GM04503 (cell line): Measurements from ENCODE around the gene SAMD1.

Experiments used
- DNase-seq: peaks from one replicate; pipeline ENCODE4 v3.0.0-alpha.2; 2012; ENCODE audit warnings: low read depth

The SAMD1 gene

DNA sequence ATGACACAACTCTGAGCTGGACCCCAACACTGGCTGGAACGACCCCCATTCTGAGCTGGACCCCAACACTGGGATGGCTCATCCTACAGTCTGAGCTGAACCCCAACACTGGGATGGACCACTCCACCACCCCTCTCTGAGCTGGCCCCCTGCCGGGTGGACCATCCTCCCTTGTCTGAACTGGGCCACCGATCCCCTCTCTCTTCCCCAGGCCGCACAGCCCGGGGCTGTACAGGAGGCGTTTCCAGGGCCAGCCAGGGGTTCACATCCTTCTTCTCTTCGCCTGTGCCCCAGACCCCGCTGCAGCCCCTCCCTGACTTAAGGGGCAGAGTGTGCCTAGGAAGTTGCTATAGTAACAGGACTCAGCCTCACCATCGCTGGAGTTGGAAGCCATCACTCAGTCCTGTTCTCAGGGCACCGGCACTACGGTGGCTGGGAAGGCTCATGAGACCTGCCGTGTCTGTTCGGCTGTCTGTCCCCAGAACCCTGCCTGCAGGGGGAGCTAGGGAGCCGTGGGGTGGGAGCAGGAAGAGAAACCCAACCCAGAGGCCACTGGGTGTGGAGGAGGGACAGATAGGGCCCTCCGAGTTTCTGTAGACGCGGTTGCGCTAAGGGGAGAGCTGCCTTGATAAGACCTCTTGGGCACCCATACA, 23.3 kb upstream of the SAMD1 start:
- no peak for DNase-seq

DNA sequence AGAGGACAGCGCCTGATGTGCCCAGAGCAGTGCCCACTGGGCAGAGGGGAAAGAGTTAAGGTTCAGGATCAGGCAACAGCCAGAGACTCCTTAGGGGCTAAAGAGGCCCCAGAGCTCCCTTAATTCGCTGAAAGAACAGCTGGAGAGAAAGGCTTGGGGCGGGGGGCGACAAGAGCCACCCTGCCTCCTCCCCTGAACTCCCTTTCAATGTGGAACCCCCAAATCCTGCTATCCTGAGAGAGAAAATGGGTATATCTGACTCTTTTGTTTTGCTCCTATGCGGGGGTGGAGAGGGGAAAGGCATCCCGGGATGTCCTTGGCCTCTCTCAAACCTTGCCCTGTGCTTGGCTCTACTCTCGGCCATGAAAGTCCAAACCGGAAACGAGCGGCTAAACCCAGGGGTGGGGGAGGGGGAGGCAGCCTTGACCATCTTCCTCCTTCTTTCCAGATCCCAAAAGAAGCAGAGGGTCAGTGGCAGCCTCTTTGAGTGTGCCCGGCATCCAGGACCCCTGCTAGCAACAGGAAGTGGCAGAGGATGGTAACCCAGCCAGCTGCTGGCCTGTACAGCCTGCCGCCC, 22.3 kb upstream of the SAMD1 start:
- DNase-seq: no peak

DNA sequence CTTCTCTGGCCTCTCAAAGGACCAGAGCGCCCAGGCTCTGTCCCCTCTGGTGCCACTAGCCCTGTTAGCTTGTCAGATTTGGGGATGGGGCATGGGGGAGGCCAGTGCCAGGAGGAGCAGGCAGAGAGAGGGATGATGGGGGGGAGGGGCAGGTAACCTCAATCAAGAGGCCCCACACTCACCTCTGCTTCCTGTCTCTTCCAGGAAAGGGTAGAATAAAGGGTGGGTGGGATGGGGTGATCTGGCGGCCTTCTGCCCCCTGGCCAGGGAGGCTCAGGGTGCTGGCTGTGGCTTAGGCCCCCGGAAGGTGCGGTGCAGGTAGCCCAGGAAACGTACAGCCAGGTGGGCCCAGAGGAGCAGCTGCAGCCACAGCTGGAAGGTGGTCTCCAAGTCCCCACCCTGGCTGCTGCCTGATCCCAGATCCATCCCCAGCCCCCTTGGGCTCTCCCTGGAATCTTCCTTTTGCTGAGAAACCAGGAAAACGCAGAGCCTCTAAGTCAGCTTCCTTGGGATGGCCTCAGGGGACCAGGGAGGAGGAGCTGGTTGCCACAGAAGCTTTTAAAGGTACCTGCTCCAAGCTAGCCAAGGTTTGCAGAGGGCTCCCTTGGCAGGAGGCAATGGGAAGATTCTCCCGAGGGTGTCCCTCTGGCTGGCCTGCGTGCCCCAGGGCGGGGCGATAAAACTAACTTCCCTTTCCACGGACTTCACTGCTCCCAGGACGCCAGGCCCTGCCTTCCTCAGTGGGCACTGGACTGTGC, 21.7 kb upstream of the SAMD1 start:
- DNase-seq: no peak

GRCh38 chr19:14111486-14111885, 20.9 kb upstream of the SAMD1 start:
- no peak for DNase-seq

GRCh38 chr19:14110650-14111049, 20.1 kb upstream of the SAMD1 start:
- no peak for DNase-seq

GRCh38 chr19:14107581-14108461, 17.3 kb upstream of the SAMD1 start:
- DNase-seq: no peak

DNA sequence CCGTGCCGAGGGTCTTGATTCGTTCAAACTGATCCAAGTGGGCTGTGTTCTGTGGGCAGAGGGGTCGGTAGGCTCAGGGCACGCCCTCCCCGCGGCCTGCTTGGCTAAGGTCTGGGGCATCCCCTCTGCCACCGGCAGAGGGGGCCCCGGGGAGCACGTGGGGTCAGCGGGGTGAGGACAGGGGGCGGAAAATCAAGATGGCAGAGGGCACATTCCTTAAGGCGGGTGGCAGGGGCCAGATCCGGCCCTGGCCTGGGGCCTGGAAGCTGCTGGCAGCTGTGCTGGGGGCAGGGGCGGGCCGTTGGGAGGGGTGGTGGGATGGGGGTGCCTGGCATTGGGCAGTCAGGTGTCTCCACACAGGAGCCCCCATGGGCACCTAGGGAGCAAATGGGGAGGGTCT, 16.3 kb upstream of the SAMD1 start:
- DNase-seq: no peak

GRCh38 chr19:14105680-14106079, 15.1 kb upstream of the SAMD1 start:
- no peak for DNase-seq

DNA sequence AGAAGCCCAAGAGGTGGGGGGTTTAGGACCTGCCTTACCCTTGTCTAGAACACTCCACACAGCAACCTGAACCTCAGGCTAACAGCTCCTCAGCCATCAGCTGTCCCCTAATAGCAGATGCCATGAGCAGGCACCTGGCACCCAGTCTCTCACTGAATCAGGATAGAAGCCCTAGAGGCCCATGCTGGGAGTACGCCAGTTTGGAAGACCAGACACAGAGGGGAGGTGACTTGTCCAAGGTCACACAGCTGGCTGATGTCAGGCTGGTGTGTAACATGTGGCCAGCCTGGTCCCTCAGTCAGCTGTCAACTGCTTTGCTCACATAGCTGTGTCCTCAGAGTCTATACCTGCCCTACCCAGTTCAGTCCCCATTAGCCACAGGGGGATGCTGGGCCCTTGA, 12.8 kb upstream of the SAMD1 start:
- no peak for DNase-seq

DNA sequence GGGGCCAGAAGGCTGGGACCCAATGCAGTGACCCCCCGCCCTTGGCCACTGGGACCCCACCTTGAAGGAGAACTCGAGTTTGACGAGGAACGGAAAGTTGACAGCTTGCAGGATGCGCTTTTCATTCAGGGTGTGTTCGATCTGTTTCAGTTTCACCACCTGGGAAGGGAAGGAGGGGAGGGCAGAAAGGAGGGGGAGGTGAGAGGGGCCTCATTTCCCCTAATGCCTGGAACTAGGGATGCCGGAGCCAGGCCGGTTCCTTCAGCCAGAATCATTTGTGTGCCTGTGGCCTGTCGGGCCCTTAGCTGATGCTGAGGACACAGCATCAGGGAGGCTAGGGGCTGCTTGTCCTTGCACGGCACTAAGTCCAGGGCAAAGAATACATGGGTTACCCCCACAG, 12.2 kb upstream of the SAMD1 start:
- DNase-seq: no peak

GRCh38 chr19:14102102-14102696, 11.6 kb upstream of the SAMD1 start:
- no peak for DNase-seq

DNA sequence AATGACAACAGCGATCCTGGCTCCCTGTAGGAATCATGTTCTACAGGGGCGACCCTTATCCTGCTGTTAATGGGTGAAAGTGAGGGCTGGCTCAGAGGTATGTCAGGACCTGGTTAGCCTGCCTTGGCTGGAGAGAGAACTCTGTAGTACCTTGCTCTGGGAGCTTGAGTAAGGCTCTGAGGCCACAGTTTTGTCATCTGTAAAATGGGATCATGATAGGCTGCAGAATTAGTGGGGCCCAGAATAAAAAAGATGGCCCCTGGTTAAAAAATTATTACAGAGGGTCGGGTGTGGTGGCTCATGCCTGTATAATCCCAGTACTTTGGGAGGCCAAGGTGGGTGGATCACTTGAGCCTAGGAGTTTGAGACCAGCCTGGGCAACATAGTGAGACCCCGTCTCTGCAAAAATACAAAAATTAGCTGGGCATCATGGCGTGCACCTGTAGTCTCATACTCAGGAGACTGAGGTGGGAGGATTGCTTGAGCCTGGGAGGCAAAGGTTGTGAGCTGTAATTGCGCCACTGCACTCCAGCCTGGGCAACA, 10.5 kb upstream of the SAMD1 start:
- no peak for DNase-seq

DNA sequence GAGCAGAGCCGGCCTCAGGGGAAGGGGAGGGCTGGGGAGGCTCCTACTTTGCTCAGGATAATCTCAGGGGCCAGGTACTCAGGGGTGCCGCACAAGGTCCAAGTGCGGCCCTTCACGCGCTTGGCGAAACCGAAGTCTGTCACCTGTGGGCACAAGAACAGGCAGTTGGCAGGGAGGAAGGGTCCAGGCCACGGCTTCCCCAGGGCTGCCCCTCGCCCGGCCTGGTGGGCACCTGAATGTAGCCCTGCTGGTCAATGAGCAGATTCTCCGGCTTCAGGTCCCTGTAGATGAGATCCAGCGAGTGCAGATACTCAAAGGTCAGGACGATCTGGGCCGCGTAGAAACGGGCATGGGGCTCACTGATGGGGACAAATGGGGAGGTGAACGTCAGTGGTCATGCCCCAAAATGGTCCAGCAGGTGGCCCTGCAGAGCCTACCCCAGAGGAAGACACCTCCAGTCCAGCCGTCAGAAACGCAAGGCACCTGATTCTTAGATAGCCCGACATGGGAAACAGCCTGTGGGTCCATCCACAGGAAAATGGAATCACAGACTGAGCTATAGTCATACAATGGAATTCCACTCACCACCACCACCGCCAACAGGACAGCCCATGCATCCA, 7.1 kb upstream of the SAMD1 start:
- no peak for DNase-seq

DNA sequence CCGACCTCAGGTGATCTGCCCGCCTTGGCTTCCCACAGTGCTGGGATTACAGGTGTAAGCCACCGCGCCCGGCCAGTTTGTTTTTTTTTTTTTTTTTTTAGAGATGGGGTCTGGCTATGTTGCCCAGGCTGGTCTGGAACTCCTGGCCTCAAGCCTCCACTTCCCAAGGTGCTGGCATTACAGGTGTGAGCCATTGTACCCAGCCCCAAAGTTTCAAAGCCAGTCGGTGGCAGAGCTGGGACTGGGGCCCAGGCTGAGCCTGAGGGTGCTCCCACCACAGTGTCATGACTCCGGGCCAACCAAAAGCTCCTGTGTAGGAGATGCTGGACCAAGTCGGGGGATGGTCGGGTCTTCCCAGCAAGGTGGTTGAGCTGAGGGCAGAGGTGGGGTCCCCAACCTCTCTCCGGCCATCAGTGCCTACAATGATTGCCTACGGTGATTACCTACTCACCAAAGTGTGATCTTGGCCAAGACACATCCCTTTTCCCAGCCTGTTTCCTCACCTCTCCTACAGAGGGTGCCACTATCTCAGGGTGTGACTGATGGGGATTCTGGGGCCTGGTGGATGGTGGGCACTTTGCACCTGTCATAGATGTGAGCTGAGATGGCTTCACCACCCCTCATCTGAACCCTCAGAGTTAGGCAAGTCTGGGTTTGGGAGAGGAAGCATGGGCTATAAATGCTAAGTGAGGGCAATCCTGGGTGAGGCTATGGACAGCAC, 5.9 kb upstream of the SAMD1 start:
- DNase-seq: no peak

GRCh38 chr19:14094854-14095253, 4.3 kb upstream of the SAMD1 start:
- DNase-seq: no peak

DNA sequence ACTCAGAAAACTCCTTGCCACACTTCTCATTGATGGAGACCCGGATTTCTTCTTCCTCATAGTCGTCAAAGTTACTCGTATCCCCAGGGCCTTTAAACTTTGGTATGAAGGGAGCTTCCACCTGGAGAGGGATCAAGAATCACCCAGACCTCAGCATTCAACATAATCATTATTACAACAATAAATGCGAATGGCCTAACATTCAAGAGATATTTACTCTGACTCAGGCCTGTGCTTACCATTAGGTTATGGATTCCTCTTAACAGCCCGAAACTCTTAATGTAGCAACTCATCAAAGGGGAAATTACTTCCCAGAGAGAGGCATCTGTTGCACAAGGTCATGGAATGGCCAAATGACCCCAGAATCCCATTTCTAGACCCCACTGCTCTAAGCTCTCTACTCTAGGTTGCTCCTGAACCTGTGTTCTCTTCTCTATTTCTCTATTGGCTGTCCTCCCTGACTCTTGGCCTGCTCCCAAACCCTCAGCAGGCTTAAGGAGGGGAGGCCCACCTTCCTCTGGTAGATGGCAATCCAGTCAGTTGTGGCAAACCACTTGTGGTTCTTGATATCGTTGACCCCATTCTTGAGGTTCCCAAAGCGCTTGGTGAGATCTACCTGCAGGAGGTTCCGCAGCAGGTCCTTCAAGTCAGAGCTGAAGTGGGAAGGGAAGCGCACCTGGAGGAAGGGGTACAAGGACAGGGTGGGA, 2.7 kb upstream of the SAMD1 start:
- DNase-seq: no peak

GRCh38 chr19:14091813-14092462, 1.4 kb upstream of the SAMD1 start:
- DNase-seq: no peak

GRCh38 chr19:14091081-14091812, 696 bp upstream of the SAMD1 start:
- DNase-seq: no peak
